ENCODE measurements around the gene FRMD5.

DNA sequence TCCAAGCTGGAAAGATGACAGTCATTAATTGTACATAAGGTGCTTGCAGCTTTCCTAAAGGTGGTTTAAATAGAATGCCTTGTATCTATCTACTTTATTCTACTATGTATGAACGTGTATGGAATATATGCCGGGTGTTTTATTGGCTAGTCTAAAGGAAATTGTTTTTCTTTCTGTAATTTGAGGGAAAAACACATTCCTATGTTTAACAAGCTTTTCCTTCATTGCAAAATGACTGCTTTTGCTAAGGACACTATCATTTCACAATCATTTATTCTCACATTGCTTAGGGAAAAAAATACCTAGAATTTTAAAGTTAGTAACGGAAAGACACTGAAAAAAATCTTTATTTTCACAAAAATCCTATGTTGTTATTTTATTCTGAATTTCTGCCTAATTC, 226.5 kb downstream of the FRMD5 start:
- TF ChIP-seq, protein P1, sequence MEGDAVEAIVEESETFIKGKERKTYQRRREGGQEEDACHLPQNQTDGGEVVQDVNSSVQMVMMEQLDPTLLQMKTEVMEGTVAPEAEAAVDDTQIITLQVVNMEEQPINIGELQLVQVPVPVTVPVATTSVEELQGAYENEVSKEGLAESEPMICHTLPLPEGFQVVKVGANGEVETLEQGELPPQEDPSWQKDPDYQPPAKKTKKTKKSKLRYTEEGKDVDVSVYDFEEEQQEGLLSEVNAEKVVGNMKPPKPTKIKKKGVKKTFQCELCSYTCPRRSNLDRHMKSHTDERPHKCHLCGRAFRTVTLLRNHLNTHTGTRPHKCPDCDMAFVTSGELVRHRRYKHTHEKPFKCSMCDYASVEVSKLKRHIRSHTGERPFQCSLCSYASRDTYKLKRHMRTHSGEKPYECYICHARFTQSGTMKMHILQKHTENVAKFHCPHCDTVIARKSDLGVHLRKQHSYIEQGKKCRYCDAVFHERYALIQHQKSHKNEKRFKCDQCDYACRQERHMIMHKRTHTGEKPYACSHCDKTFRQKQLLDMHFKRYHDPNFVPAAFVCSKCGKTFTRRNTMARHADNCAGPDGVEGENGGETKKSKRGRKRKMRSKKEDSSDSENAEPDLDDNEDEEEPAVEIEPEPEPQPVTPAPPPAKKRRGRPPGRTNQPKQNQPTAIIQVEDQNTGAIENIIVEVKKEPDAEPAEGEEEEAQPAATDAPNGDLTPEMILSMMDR (IDR thresholded peaks at IDR 0.05; ENCODE audit: poor library complexity) = no peak
- TF ChIP-seq EZH2phosphoT487 (IDR thresholded peaks at IDR 0.05; ENCODE audit: low read depth, severe bottlenecking, unreplicated experiment) = no peak
